ENCODE measurements around the gene COX6B1. TPM values are rescaled to one million over a fixed set of nuclear protein-coding genes. Genes with fewer than 3 reads are reported as not detected.
"Not testable (repeated sequence)": the region's sequence is repeated elsewhere in the genome, so short reads cannot be mapped to it uniquely, and the experiment has no call there.

COX6B1 gene
- total and polyA plus RNA-seq, 3 experiments from 2014 or later: 433 to 753 (median 452) TPM

- Histone ChIP-seq H3K36me3 (ENCODE audit: insufficient read depth, low read length) (no peaks in the 10 kb centered on the region), H3K27me3 (ENCODE audit: insufficient read depth, low read length, poor library complexity, severe bottlenecking) (peaks cover 12% of the 10 kb centered on the region), H3K9me3 (ENCODE audit: low read length) (no peaks in the 10 kb centered on the region), H3K4me3 (ENCODE audit: low read length) (no peak overlapping the region), H3K27ac (ENCODE audit: low read depth, low read length) (no peak overlapping the region), H3K4me1 (ENCODE audit: insufficient read depth, low read length) (no peaks in the 10 kb centered on the region)
- peaks cover 0 to 3% (median 0%) of the 10 kb centered on the region in 3 donors for H3K36me3 Mint-ChIP-seq
- ChIA-PET POLR2A (no interaction called here), CTCF (no interaction called here)
- no peak overlapping the region for H3K27ac Mint-ChIP-seq
- no peak for DNase-seq
- H3K27me3 Mint-ChIP-seq: peaks cover 25 to 33% of the 10 kb centered on the region in 2 donors
- peak overlapping the region in 1 of 7 donors; percentile 8 for H3K4me3 Mint-ChIP-seq
- peaks cover 6 to 10% (median 9%) of the 10 kb centered on the region in 3 donors for H3K4me1 Mint-ChIP-seq
- H3K9me3 Mint-ChIP-seq: peaks cover 0 to 2% (median 0%) of the 10 kb centered on the region in 5 donors
These were observed 21.4 kb downstream of the COX6B1 start for GRCh38 chr19:35669566-35669965.

- Histone ChIP-seq H3K4me3 (ENCODE audit: low read length) (no peak overlapping the region), H3K4me1 (ENCODE audit: insufficient read depth, low read length) (no peaks in the 10 kb centered on the region), H3K27me3 (ENCODE audit: insufficient read depth, low read length, poor library complexity, severe bottlenecking) (peaks cover 12% of the 10 kb centered on the region), H3K36me3 (ENCODE audit: insufficient read depth, low read length) (no peaks in the 10 kb centered on the region), H3K9me3 (ENCODE audit: low read length) (no peaks in the 10 kb centered on the region), H3K27ac (ENCODE audit: low read depth, low read length) (no peak overlapping the region)
- ChIA-PET CTCF (no interaction called here), POLR2A (no interaction called here)
- Mint-ChIP-seq H3K27me3 (peaks cover 25 to 33% of the 10 kb centered on the region in 2 donors), H3K4me1 (peaks cover 6 to 10% (median 9%) of the 10 kb centered on the region in 3 donors), H3K9me3 (peaks cover 0 to 2% (median 0%) of the 10 kb centered on the region in 5 donors), H3K4me3 (peak overlapping the region in 1 of 7 donors; percentile 8), H3K27ac (no peak overlapping the region), H3K36me3 (peaks cover 0 to 2% (median 0%) of the 10 kb centered on the region in 3 donors)
- no peak for DNase-seq
These were observed 21.9 kb downstream of the COX6B1 start for GRCh38 chr19:35669974-35670373.

GRCh38 chr19:35670686-35671085 lies 22.6 kb downstream of the COX6B1 start:
- Histone ChIP-seq H3K4me3 (ENCODE audit: low read length) (no peak overlapping the region), H3K27me3 (ENCODE audit: insufficient read depth, low read length, poor library complexity, severe bottlenecking) (peaks cover 12% of the 10 kb centered on the region), H3K4me1 (ENCODE audit: insufficient read depth, low read length) (no peaks in the 10 kb centered on the region), H3K36me3 (ENCODE audit: insufficient read depth, low read length) (no peaks in the 10 kb centered on the region), H3K27ac (ENCODE audit: low read depth, low read length) (no peak overlapping the region), H3K9me3 (ENCODE audit: low read length) (no peaks in the 10 kb centered on the region)
- H3K9me3 Mint-ChIP-seq: peaks cover 0 to 2% (median 0%) of the 10 kb centered on the region in 5 donors
- H3K4me3 Mint-ChIP-seq: no peak overlapping the region
- no peaks in the 10 kb centered on the region for H3K36me3 Mint-ChIP-seq
- DNase-seq: no peak
- CTCF ChIA-PET: interaction anchor here (0.6 kb wide), 1 partner anchor 46 kb away, joined by 3 read pairs; no protein-coding TSS in a partner anchor
- peaks cover 6 to 10% (median 9%) of the 10 kb centered on the region in 3 donors for H3K4me1 Mint-ChIP-seq
- H3K27me3 Mint-ChIP-seq: peaks cover 25 to 33% of the 10 kb centered on the region in 2 donors
- POLR2A ChIA-PET: no interaction called here
- no peak overlapping the region for H3K27ac Mint-ChIP-seq

GRCh38 chr19:35671818-35672217 lies 23.7 kb downstream of the COX6B1 start:
- ChIA-PET POLR2A (no interaction called here), CTCF (no interaction called here)
- H3K9me3 Mint-ChIP-seq: peaks cover 0 to 2% (median 0%) of the 10 kb centered on the region in 5 donors
- H3K27ac Mint-ChIP-seq: peak overlapping the region in 1 of 8 donors; percentile 43
- Histone ChIP-seq H3K36me3 (ENCODE audit: insufficient read depth, low read length) (no peaks in the 10 kb centered on the region), H3K27ac (ENCODE audit: low read depth, low read length) (no peak overlapping the region), H3K27me3 (ENCODE audit: insufficient read depth, low read length, poor library complexity, severe bottlenecking) (peaks cover 12% of the 10 kb centered on the region), H3K9me3 (ENCODE audit: low read length) (no peaks in the 10 kb centered on the region), H3K4me3 (ENCODE audit: low read length) (no peak overlapping the region), H3K4me1 (ENCODE audit: insufficient read depth, low read length) (no peaks in the 10 kb centered on the region)
- H3K36me3 Mint-ChIP-seq: no peaks in the 10 kb centered on the region
- peak overlapping the region in 1 of 7 donors; percentile 1 for H3K4me3 Mint-ChIP-seq
- H3K27me3 Mint-ChIP-seq: peaks cover 25 to 33% of the 10 kb centered on the region in 2 donors
- peaks cover 6 to 10% (median 9%) of the 10 kb centered on the region in 3 donors for H3K4me1 Mint-ChIP-seq
- no peak for DNase-seq

GRCh38 chr19:35673121-35673804 lies 25.1 kb downstream of the COX6B1 start:
- CTCF ChIA-PET: no interaction called here
- Histone ChIP-seq H3K36me3 (ENCODE audit: insufficient read depth, low read length) (no peaks in the 10 kb centered on the region), H3K27me3 (ENCODE audit: insufficient read depth, low read length, poor library complexity, severe bottlenecking) (peaks cover 12% of the 10 kb centered on the region), H3K4me1 (ENCODE audit: insufficient read depth, low read length) (no peaks in the 10 kb centered on the region), H3K4me3 (ENCODE audit: low read length) (peak overlapping the region; percentile 23), H3K9me3 (ENCODE audit: low read length) (no peaks in the 10 kb centered on the region), H3K27ac (ENCODE audit: low read depth, low read length) (no peak overlapping the region)
- Mint-ChIP-seq H3K27ac (peak overlapping the region in 5 of 8 donors; percentile 12 to 67 (median 54)), H3K4me1 (peaks cover 6 to 10% (median 9%) of the 10 kb centered on the region in 3 donors), H3K9me3 (peaks cover 0 to 2% (median 0%) of the 10 kb centered on the region in 5 donors), H3K27me3 (peaks cover 29 to 34% of the 10 kb centered on the region in 2 donors), H3K4me3 (peak overlapping the region; percentile 65 to 91 (median 79)), H3K36me3 (no peaks in the 10 kb centered on the region)
- DNase-seq: peak in 4 of 5 donors; percentile 3 to 54 (median 10)
- POLR2A ChIA-PET: interaction anchor here (0.7 to 0.9 kb wide), 2 partner anchors 25 to 258 kb away, joined by 3 to 4 read pairs; partner anchors contain the start of gene COX6B1

GRCh38 chr19:35675589-35676140 lies 27.5 kb downstream of the COX6B1 start:
- H3K27me3 ChIP-seq (ENCODE audit: insufficient read depth, low read length, poor library complexity, severe bottlenecking): peaks cover 6% of the 10 kb centered on the region
- Mint-ChIP-seq H3K4me1 (peaks cover 6 to 10% (median 9%) of the 10 kb centered on the region in 3 donors), H3K27me3 (peaks cover 21 to 22% of the 10 kb centered on the region in 2 donors), H3K4me3 (peak overlapping the region in 2 of 7 donors; percentile 40 to 62), H3K36me3 (no peaks in the 10 kb centered on the region), H3K9me3 (peaks cover 0 to 2% (median 0%) of the 10 kb centered on the region in 5 donors), H3K27ac (no peak overlapping the region)
- H3K27ac ChIP-seq (ENCODE audit: low read depth, low read length): no peak overlapping the region
- no peaks in the 10 kb centered on the region for H3K4me1 ChIP-seq (ENCODE audit: insufficient read depth, low read length)
- CTCF ChIA-PET: no interaction called here
- no peak for DNase-seq
- no peaks in the 10 kb centered on the region for H3K9me3 ChIP-seq (ENCODE audit: low read length)
- POLR2A ChIA-PET: no interaction called here
- H3K4me3 ChIP-seq (ENCODE audit: low read length): no peak overlapping the region
- H3K36me3 ChIP-seq (ENCODE audit: insufficient read depth, low read length): no peaks in the 10 kb centered on the region

GRCh38 chr19:35689836-35690235 lies 41.7 kb downstream of the COX6B1 start:
- ChIA-PET POLR2A (no interaction called here), CTCF (no interaction called here)

GRCh38 chr19:35691106-35691505 lies 43.0 kb downstream of the COX6B1 start:
- H3K36me3 Mint-ChIP-seq; H3K27ac Mint-ChIP-seq; H3K27me3 Mint-ChIP-seq; POLR2A ChIA-PET; H3K9me3 ChIP-seq (ENCODE audit: low read length); H3K4me3 ChIP-seq (ENCODE audit: low read length); H3K27me3 ChIP-seq (ENCODE audit: insufficient read depth, low read length, poor library complexity, severe bottlenecking); H3K27ac ChIP-seq (ENCODE audit: low read depth, low read length); DNase-seq; H3K36me3 ChIP-seq (ENCODE audit: insufficient read depth, low read length); H3K4me3 Mint-ChIP-seq; H3K4me1 ChIP-seq (ENCODE audit: insufficient read depth, low read length); H3K9me3 Mint-ChIP-seq; H3K4me1 Mint-ChIP-seq: not testable (repeated sequence)
- CTCF ChIA-PET: interaction anchor here (0.7 kb wide), 1 partner anchor 135 kb away, joined by 4 read pairs; no protein-coding TSS in a partner anchor

More at GRCh38 chr19:35689836-35690235, 41.7 kb downstream of the COX6B1 start:
- Histone ChIP-seq H3K9me3 (ENCODE audit: low read length) (no peaks in the 10 kb centered on the region), H3K4me3 (ENCODE audit: low read length) (no peak overlapping the region), H3K27ac (ENCODE audit: low read depth, low read length) (no peak overlapping the region), H3K4me1 (ENCODE audit: insufficient read depth, low read length) (no peaks in the 10 kb centered on the region), H3K36me3 (ENCODE audit: insufficient read depth, low read length) (no peaks in the 10 kb centered on the region), H3K27me3 (ENCODE audit: insufficient read depth, low read length, poor library complexity, severe bottlenecking) (no peaks in the 10 kb centered on the region)
- Mint-ChIP-seq H3K4me3 (no peak overlapping the region), H3K4me1 (no peaks in the 10 kb centered on the region), H3K27me3 (peaks cover 3 to 4% of the 10 kb centered on the region in 2 donors), H3K36me3 (no peaks in the 10 kb centered on the region), H3K27ac (no peak overlapping the region), H3K9me3 (no peaks in the 10 kb centered on the region)
- DNase-seq: no peak

Data from CD8-positive, alpha-beta memory T cell (primary cell).